Measurements from ENCODE around the gene TM9SF1. TPM values are rescaled to one million over a fixed set of nuclear protein-coding genes. Genes with fewer than 3 reads are reported as not detected.

Gene TM9SF1
- polyA plus RNA-seq, 2 of the 4 experiments (the other 2 are of a cell fraction) = 48.0 to 62.2 TPM

DNA sequence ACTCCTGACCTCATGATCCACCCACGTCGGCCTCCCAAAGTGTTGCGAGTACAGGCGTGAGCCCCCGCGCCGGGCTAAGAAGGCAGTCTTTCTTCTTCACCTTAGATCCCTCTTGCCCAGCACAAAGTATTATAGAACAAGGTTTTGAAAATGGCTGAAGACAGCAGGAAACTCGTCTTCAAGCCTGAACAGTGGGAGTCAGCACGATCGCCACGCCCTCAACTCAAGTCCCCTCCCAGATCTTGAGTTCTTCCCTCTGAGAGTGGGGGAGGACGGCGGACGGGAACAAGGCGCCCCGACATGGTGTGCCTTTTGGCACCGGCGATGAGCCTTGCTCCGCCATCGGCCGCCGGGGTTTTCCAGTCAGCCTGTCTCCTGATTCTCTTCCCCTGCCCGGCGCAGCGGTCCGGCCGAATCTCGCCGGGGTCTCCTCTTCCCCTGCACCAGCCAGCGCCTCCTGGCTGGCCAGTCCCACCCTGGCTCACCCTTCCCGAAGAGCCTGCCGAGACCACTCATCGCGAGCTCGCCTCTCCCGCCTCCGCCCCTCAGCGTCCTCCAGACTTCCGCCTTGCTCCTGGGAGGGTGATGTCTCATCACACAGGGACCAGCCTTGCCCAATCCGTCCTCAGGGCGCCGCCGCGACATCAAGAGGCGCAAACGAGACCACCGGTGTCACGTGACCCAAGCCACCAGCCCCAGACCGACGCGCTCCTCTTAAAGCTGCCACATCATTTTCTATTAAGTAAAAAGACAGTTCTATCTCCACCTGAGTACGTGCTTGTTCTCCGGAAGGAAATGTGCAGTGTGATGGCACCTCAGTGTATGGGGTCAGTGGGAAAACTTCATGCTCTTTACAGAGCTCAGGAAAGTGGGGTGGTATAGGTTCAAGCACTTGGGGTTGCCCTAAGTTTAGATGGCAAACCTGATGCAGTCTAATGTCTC, 18.0 kb upstream of the TM9SF1 start, which contains the start of gene CHMP4A:
CHMP4A (minus strand) TSS at position 565 of the 942 bp plus-strand sequence; CDS start at position 516, 49 bp downstream.
- Histone ChIP-seq H3K4me1 (peaks cover 24% of the 10 kb centered on the region), H3K27ac (peak within 1 kb of the TSS; percentile 93 to 96), H3K9me3 (no peaks in the 10 kb centered on the region), H3K4me3 (peak within 1 kb of the TSS; percentile 57), H3K4me2 (peak within 1 kb of the TSS; percentile 72)
- ChIA-PET CTCF (interaction anchor here (0.8 to 4.3 kb wide), 4 partner anchors 25 to 83 kb away, joined by 3 to 31 read pairs (median 4); partner anchors contain the start of genes IPO4, PSME2 and RNF31), POLR2A (interaction anchor here (0.6 to 3.6 kb wide), 12 partner anchors 9 to 218 kb away, joined by 3 to 36 read pairs (median 4); partner anchors contain the start of genes DHRS1, EMC9, IPO4 and NOP9)
- ATAC-seq = peak; percentile 91 to 94
- peak; percentile 98 to 99 for DNase-seq (ENCODE audit: low read depth in 1 of 2, low spot score in 1 of 2)
- FAIRE-seq = no peak
- 1% methylated on average over 48 of the region's 53 CpGs for WGBS (ENCODE audit: missing lambda C conversion rate)
- TF ChIP-seq FOSB (CRISPR knock-in tag; IDR thresholded peaks at IDR 0.05) = 0 out of 2 replicates have a peak, but pooled peaks have one; percentile 42
- peak; percentile 92; the same call in 1 of the 2 replicates for TF ChIP-seq PHF8 (IDR thresholded peaks at IDR 0.05; ENCODE audit: borderline replicate concordance, low read depth)
- TF ChIP-seq HMGXB4 (CRISPR knock-in tag; IDR thresholded peaks at IDR 0.05; ENCODE audit: borderline replicate concordance) = no peak
- no peak for TF ChIP-seq ZC3H11A (IDR thresholded peaks at IDR 0.05)
- peak; percentile 31 for TF ChIP-seq KDM5A (IDR thresholded peaks at IDR 0.05)
- no peak for TF ChIP-seq SMC3 (IDR thresholded peaks at IDR 0.05)
- no peak for TF ChIP-seq FOSL2 (IDR thresholded peaks at IDR 0.05)
- peak; percentile 68 for TF ChIP-seq FOSL2 (CRISPR knock-in tag; IDR thresholded peaks at IDR 0.05)
- TF ChIP-seq NR3C1 (IDR thresholded peaks at IDR 0.05) = no peak
- no peak for TF ChIP-seq HEYL (CRISPR knock-in tag; IDR thresholded peaks at IDR 0.05)
- TF ChIP-seq, protein P1, sequence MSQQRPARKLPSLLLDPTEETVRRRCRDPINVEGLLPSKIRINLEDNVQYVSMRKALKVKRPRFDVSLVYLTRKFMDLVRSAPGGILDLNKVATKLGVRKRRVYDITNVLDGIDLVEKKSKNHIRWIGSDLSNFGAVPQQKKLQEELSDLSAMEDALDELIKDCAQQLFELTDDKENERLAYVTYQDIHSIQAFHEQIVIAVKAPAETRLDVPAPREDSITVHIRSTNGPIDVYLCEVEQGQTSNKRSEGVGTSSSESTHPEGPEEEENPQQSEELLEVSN (IDR thresholded peaks at IDR 0.05; ENCODE audit: borderline replicate concordance, low read depth) = no peak; the same call in 1 of the 2 replicates
- peak; percentile 96 for TF ChIP-seq BCL3 (IDR thresholded peaks at IDR 0.05)
- no peak for TF ChIP-seq HOXB5 (CRISPR knock-in tag; IDR thresholded peaks at IDR 0.05)
- TF ChIP-seq POLR2A (IDR thresholded peaks at IDR 0.05; ENCODE audit: low read length) = peak; percentile 88
- no peak for TF ChIP-seq ZNF302 (CRISPR knock-in tag; IDR thresholded peaks at IDR 0.05)
- no peak for TF ChIP-seq MAZ (IDR thresholded peaks at IDR 0.05; ENCODE audit: borderline replicate concordance, low read depth, low read length)
- no peak for TF ChIP-seq JUNB (IDR thresholded peaks at IDR 0.05)
- peak; percentile 98 for TF ChIP-seq USF2 (IDR thresholded peaks at IDR 0.05)
- peak; percentile 78 for TF ChIP-seq TFCP2L1 (CRISPR knock-in tag; IDR thresholded peaks at IDR 0.05)
- TF ChIP-seq ESRRA (IDR thresholded peaks at IDR 0.05; ENCODE audit: borderline replicate concordance, low read length) = no peak
- TF ChIP-seq HOXB13 (CRISPR knock-in tag; IDR thresholded peaks at IDR 0.05; ENCODE audit: low read depth) = no peak
- peak; percentile 57; the same call in 1 of the 2 replicates for TF ChIP-seq RFX5 (IDR thresholded peaks at IDR 0.05)
- TF ChIP-seq ZFP36 (IDR thresholded peaks at IDR 0.05; ENCODE audit: borderline replicate concordance, partially characterized antibody) = no peak
- TF ChIP-seq CHD4 (IDR thresholded peaks at IDR 0.05; ENCODE audit: borderline replicate concordance) = no peak
- TF ChIP-seq GATA3 (IDR thresholded peaks at IDR 0.05; ENCODE audit: borderline replicate concordance) = peak; percentile 36; the same call in 1 of the 2 replicates
- no peak for TF ChIP-seq NPAS2 (CRISPR knock-in tag; IDR thresholded peaks at IDR 0.05; ENCODE audit: borderline replicate concordance)
- TF ChIP-seq JUN (IDR thresholded peaks at IDR 0.05) = peak; percentile 84 to 97
- TF ChIP-seq RARB (CRISPR knock-in tag; IDR thresholded peaks at IDR 0.05) = no peak; the same call in 1 of the 2 replicates
- TF ChIP-seq TP53 (CRISPR knock-in tag; IDR thresholded peaks at IDR 0.05) = peak; percentile 66; the same call in 1 of the 2 replicates
- TF ChIP-seq, protein P2, sequence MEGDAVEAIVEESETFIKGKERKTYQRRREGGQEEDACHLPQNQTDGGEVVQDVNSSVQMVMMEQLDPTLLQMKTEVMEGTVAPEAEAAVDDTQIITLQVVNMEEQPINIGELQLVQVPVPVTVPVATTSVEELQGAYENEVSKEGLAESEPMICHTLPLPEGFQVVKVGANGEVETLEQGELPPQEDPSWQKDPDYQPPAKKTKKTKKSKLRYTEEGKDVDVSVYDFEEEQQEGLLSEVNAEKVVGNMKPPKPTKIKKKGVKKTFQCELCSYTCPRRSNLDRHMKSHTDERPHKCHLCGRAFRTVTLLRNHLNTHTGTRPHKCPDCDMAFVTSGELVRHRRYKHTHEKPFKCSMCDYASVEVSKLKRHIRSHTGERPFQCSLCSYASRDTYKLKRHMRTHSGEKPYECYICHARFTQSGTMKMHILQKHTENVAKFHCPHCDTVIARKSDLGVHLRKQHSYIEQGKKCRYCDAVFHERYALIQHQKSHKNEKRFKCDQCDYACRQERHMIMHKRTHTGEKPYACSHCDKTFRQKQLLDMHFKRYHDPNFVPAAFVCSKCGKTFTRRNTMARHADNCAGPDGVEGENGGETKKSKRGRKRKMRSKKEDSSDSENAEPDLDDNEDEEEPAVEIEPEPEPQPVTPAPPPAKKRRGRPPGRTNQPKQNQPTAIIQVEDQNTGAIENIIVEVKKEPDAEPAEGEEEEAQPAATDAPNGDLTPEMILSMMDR (IDR thresholded peaks at IDR 0.05) = no peak
- TF ChIP-seq BHLHE40 (IDR thresholded peaks at IDR 0.05; ENCODE audit: low read depth, low read length) = peak; percentile 57; the same call in 1 of the 2 replicates
- no peak for TF ChIP-seq FOXS1 (CRISPR knock-in tag; IDR thresholded peaks at IDR 0.05)
- TF ChIP-seq KDM1A (IDR thresholded peaks at IDR 0.05; ENCODE audit: low read depth) = no peak
- no peak for TF ChIP-seq ATOH8 (CRISPR knock-in tag; IDR thresholded peaks at IDR 0.05; ENCODE audit: low read depth)
